Embryonic facial prominence (tissue), 1 donor: Measurements from ENCODE around the gene CIAO1.
"Not testable (repeated sequence)": the region's sequence is repeated elsewhere in the genome, so short reads cannot be mapped to it uniquely, and the experiment has no call there.

Experiments
- DNase-seq: peaks from one replicate; pipeline ENCODE4 v3.0.0-alpha.2; 2016; ENCODE audit errors: extremely low spot score

The CIAO1 gene

DNA sequence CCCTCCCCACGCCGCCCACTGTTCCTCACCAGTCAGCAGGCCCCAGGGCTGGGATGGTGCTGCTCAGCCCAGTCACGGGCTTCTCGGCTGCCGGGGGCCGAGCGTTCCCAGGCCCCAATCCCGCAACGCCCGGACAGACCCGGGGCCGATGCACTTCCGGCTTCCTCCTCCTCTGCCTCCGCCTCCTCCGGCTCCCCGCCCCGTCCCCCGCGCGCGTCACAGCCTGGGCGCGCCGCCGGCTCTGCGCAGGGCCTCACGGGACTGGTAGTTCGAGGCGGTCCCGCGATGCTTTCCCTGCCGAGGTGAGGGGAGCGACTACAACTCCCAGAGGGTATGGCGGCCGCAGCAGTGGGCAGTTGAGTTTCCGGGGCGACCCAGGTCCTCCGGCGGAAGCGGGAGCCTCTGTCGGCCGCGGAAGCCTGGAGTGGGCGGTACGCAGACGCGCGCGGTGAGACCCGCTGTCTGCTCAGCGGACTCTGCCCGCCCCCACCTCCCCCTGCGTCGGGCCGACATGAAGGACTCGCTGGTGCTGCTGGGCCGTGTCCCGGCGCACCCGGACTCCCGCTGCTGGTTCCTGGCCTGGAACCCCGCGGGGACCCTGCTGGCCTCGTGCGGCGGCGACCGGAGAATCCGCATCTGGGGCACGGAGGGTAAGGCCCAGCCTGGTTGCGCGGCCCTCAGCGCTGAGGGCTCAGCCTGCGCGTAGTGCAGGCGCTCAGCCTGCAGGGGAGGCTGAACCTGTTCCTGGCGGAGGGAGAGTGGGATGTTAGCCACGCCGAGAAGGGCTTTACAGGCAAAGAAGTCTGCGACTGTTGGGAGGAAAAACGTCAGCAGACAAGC, at the start of gene CIAO1, which contains the start of gene TMEM127:
Gene CIAO1 (plus strand): TSS at position 386 of the 840 bp plus-strand sequence. CDS start 126 bp downstream, at position 512.
Gene TMEM127 (minus strand): TSS at position 158 of the 840 bp plus-strand sequence. CDS start 616 bp downstream, outside the sequence.
- DNase-seq: peak; percentile 93

DNA sequence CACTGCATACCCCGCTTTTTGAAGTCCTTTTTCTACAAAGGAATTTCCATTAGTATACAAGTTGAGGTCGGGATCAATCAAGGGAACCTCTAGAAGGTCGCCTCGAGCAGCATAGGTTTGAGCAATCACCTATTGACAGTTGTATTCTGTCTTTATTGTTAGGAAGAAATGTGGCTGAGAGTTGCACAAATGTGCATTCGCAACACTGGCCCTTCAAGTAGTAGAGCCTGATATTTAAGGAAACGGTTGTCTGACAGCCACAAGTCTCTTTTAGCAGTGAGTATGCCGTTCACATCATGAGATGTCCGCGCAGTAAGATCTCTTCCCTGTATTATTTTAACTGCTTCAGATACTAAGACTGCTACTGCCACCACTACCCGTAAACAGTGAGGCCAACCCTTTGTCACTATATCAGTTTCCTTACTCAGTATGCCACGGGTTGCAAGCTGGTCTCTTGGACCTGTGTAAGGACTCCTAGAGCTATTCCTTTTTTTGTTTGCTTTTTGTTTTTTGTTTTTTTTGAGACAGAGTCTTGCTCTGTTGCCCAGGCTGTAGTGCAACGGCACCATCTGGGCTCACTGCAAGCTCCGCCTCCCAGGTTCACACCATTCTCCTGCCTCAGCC, 47.4 kb upstream of the CIAO1 start:
- no peak for DNase-seq

DNA sequence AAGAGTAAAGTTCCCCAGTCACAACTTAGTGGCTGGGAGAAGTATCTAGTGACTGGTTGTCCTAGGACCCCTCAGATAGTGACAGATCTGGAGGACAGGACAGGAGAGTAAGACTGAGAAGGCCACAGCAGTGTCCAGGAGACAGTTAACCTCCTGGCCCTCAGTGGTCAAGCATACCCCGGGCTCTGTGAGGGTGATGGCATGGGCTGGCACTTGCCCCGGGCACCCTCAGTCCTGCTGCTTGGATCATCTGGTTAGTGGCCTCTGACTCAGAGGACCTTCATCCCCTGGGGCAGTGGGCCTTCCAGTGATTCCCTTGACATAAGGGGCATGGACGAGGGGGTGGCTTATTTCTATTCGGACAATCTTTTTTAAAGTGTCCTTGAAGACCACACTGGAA, 46.1 kb upstream of the CIAO1 start:
- DNase-seq: not testable (repeated sequence)

DNA sequence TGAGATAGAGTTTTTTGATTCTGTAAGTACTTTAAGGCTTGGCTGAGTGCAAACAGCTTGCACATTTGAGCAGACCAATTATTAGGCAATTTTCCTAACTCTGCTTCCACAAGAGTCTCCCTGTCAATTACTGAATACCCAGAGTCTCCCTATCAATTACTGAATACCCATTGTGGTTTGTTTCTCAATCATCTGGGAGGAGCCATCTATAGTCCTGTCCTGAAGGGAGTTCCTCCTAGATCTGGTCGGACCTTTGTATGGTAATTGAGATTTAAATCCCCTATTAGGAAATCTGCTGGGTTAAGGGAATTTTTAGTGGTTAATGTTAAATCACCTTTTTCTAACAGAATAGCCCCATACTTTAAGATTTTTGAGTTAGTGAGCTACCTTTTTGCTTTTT, 44.9 kb upstream of the CIAO1 start:
- not testable (repeated sequence) for DNase-seq

DNA sequence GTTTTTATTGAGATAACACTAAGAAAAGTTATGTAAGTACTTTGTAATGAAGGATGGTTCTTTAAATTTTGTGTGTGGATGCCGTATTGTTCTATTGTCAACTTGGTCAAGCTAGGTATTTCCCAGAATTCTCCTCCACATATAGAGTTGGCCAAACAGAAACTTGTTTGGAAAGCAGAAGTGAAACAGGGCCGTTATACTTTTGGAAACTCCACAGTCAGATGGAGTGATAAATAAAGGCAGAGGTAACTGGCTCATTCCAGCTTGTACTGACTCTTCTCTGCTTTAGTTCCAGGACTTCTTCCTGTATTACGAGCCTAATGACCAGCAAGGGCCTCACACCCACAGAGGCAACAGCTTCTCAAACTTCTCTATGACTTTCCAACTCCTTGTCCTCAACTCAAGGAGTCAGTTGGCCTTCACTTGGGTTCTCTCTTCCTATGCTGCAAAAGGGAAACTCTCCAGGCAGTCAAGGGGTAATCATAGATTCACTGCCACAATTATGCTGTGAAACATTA, 41.0 kb upstream of the CIAO1 start:
- no peak for DNase-seq

DNA sequence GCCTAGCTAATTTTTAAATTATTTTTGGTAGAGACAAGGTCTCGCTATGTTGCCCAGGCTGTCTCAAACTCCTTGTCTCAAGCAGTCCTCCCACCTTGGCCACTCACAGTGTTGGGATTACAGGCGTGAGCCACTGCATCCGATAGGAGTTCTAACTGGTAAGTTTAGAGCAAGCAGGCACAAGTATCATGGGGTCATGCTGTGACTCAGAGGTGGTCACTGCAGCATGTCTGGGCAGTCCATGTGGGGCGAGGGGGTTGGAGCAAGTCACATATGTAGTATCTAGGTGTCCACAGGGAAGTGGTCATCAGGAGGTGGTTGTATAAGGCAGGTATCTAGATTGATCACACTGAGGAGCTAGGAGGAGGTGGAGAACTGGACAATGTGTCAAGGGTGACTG, 34.7 kb upstream of the CIAO1 start:
- no peak for DNase-seq

DNA sequence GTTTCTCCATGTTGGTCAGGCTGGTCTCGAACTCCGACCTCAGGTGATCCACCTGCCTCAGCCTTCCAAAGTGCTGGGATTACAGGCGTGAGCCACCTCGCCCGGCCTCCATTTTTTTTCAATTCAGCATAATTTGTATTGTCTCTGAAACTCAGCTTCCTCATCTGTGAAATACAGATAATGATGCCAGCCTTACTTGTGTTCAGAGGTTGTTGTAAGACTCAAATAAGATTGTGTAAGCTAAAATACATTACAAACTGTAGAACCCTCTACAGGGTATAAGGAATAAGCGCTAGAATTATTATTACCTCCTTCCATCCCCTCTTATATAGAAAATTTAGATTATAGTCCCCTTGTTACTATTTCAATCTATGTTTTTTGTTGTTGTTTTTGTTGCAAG, 32.6 kb upstream of the CIAO1 start:
- DNase-seq: no peak

DNA sequence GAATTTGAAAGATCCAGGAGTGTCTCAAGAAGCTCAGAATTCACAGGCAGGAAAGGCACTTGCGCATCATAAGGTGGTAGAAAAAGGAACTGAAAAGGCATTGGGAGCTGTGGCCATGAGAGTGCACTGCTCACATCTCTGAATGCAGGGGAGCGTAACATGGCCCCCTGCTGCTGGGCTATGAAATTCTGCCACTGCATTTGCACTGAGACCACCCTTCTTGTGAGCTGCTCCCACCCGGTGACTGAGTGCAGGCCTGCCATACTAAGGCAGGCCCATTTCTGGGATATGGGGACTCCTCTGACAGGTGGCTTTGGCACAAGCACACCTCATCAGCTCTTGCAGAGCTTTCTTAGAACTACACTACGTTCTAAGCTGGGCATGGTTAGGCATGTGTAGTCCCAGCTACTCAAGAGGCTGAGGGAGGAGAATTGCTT, 32.1 kb upstream of the CIAO1 start:
- no peak for DNase-seq

DNA sequence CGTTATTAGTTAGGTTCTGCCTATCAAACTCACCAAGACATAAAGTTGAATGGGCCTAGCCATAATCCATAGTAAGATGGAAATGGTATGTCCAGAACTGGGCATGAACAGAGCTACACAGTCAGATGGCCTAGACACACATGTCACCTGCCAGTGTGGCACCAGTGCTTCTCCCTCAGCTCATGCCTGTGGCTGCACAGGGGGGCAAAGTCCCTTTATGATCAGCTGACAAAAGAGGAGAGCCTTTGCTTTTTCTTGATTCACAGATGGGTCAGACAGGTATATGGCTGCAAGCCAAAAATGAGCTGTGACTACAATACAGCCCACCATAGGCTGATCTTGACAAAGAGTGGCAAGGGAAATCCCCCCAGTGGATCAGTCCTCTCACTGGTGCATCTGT, 29.1 kb upstream of the CIAO1 start:
- DNase-seq: no peak

DNA sequence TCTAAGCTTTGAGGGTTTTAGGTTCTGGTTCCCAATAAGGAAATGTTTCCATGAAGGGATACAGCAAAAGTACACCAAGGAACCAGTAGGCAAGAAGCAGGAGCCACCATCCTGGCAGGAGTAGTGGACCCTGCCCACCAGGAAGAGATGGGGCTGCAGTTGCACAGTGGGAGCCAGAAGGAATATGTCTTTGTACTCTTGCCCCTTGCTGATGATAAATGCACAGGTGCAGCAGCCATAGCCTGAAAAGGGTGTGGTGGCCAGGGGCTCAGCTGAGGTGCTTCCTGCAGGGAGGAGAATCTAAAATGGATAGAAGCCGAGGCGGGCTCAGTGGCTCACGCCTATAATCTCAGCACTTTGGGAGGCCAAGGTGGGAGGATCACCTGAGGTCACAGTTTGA, 27.8 kb upstream of the CIAO1 start:
- no peak for DNase-seq

DNA sequence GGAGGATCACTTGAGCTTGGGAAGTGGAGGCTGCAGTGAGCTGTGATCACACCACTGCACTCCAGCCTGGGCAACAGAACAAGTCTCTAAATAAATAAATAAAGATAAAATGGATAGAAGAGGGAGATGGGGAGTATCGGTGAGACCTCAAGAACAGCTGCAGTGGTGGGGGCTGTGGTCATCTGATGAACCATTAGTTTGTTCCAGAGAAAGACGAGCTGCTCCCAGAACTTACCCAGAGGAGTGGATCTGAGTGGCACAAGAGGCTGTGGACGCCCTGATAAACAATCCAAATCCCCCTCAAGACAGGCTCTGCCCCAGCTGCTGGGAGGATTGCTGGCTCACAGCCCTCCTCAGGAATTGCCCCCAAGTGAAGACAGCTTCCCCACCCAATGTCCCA, 26.9 kb upstream of the CIAO1 start:
- DNase-seq: no peak

DNA sequence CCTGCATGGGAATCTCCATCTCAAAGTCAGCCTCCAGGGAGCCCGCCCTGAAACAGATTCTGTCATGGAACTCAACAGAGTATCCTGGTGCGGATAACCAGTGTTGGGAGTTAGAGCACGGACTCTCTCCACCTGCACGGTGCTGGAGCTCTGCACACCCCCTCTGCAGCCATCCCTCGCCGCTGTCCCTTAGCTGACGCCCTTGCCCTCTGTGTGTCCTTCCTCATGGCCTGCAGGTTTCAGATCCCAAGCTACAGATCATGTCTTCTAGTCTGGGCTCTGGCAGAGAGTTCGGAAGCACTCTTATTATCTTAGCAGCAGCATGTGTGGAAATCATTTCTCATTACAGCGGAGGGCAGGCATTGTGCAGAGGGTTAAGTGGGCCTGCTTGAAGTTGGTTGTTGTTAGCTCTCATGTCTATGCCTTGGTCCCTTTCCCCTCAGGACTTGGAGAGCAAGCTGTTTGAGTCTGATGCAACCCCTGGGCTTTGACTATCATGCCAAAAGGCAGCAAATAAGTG, 26.2 kb upstream of the CIAO1 start:
- DNase-seq: no peak

DNA sequence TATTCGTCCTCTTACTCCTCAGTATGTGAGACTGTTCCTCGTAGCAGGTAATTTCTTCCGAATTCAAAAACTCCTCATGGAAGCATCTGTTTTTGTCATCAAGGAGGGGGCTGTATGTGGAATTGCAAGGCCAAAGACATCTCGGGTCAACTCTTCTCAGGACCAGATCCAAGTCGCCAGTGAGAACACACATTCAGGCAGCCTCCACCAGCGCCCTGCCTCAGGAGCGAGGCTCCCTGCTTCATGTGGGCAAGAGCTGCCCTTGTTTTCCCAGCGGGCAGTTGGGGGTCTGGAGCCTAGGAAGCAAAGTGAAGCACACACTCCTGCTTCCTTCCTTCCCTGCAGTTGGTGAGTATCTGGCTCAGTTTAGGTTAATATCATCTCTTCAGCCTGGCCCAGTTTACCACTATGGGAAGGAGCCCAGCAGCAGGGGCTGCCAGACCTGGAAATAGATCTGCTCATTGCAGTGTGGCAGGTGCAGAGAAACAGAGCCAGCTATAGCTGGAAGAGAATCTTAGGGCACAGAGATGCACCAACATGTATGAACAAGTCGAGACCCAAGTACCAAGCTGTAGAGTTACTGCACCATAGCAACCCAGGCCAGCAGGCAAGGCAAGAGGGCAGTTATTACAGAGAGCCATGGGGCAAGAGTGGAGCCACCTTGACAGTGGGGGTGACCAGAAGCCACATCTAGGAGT, 25.5 kb upstream of the CIAO1 start:
- no peak for DNase-seq

DNA sequence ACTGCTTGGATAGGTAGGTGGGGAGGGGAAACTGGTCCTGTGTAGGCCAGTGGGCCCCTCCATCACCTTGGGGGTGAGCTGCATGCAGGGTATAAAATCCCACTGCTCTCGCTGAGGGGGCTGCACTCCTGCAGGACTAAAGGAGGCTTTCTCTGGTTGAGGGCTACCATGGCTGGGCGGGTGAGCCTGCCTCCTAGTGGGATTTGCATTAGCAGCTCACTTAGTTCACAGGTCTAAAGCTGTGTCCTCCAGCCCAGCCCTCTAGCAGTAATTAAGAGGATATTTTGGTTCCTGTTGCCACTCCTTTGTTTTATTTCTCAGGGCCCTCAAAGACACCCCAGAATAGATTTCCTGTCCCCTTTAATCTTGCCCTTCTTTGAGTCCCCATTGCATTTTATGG, 24.8 kb upstream of the CIAO1 start:
- no peak for DNase-seq

DNA sequence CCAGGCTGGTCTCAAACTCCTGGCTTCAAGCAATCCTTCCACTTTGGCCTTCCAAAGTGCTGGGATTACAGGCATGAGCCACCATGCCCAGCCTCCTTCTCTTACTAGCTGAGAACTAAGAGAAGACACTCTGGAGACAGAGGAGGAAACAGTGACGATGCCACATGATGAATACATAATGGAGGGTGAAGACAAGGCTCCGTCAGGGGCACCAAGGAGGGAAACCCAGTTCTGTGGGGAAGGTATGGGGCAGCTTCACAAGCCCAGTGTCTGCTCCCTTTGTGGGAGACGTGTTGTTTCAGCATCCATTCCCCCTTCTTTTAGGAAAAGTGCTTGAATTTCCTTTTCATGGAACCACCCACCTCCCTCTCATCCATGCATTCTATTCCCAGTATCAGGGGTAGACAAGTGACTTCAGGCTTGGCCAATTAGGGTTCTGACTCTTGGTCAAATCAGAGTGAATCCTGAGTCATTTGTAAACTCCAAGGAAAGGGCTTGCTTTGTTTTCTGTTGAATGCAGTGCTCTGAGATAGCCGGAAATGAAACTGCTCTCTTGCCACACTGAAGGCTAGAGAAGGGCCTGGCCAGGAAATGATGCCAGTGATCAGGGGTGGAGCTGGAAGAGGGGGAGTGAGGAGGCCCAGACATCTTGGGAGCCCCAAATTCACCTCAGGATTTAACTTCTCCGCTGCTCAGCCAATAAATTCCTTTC, 24.0 kb upstream of the CIAO1 start:
- no peak for DNase-seq

DNA sequence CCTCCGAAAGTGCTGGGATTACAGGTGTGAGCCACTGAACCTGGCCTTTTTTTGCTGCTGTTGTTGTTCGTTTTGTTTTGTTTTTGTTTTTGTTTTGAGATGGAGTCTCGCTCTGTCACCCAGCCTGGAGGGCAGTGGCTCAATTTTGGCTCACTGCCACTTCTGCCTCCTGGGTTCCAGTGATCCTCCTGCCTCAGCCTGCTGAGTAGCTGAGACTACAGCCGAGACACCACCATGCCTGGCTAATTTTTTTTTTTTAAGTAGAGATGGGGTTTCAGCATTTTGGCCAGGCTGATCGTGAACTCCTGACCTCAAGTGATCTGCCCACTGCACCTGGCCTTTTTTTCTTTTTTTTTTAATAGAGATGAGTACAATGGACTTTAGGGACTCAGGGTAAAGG, 22.2 kb upstream of the CIAO1 start:
- DNase-seq: no peak

DNA sequence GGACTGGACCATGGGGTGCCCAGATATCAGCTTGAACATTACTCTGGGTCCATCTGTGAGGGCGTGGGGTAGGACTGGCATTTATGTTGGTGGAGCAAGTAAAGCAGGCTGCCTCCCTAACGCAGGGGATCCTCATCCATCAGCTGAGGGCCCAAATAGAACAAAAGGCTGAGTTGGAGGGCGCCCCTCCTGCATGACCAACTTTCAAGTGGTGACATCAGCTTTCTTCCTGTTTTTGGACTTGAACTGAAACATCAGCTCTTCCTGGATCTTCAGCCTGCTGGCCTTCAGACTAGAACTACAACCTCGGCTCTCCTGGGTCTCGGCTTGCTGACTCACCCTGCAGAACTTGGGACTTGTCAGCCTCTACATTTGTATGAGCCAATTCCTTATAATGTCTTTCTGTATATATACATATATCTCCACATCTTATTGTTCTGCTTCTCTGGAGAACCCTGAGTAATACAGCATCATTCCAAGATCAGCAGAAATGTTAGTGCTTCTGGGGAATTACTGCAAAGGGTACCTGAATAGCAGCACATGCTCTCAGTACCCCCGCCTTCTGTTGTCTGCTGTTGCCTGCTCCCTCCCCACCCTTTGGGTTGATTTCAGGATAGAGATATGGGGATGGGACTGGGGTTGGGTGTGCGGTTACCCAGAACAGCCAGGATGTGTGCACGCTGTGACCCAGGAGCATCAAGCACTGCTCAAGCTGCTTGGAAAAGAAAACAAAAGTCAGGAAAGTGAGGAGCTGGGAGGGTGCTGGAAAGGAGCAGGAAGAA, 20.2 kb upstream of the CIAO1 start:
- no peak for DNase-seq

DNA sequence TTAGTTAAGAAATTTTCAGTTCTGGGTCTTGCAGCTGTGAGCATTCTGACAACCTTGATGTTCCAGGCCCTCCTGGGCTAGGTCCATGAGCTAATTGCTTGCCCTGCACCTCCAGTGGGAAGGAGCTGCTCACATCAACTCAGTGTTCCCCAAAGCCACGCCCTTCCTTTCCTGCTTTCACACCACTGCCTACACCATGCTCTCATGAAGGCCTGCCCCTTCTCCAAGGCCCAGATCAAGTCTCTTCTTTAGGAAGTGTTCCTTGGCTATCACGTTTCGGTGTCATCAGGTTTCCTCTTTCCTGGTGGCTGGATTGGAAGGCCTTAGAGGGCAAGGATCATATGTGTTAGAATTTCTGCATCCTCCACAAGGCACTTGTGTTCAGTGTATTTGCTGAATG, 19.0 kb upstream of the CIAO1 start:
- DNase-seq: no peak

DNA sequence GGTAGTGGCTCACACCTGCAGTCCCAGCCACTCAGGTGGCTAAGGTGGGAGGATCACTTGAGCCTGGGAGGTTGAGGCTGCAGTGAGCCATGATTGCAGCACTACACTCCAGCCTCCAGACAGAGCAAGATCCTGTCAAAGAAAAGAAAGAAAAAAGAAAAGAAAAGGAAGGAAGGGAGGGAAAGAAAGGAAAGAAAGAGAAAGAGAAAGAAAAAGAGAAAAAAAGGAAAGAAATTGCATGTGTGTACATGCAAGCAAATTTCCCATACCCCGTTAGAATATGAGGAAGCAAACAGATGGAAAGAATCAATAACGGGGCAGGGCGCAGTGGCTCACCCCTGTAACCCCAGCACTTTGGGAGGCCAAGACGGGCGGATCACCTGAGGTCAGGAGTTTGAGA, 18.1 kb upstream of the CIAO1 start:
- DNase-seq: no peak

DNA sequence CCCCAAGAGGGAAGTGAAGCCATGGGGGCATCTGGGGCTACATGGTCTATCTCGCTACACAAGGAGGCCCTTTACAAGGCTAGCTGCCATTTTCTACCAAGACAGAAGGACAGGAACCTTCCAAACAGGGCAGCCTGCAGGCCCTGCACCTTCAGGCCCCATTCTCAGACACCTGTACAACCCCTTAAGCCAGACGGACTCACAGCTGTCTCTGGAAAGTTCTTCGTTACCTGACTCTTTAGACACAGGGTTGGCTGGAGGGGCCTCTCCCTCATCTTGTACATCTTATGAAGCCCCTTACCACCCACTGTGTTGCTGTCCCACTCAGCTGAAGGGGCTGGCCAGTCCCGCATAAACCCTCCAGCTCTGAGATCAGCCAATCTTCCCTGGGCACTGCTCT, 17.4 kb upstream of the CIAO1 start:
- no peak for DNase-seq

DNA sequence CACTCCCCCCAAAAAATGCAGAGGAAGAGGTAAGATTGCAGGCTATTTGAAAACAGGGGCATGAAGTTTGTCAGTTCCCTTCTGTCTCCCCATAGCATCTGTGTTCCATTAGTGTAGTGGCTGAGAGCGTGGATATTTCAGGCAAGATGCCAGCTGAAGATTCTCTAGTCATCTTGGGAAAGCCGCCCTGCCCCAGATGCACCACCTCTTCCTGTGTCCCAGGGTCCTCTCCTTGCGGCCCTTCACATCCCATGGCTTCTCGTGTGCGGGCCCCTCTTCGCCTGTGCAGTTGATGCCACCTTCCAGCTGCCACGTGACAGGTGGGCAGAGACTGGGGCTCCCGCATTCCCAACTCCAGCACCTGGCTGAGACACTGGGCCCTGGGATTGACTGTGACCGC, 16.4 kb upstream of the CIAO1 start:
- DNase-seq: peak; percentile 18
